Mesodermal cell (in vitro differentiated cells): Measurements from ENCODE around the gene XYLT2.
"Not testable (repeated sequence)": the region's sequence is repeated elsewhere in the genome, so short reads cannot be mapped to it uniquely, and the experiment has no call there.

ENCODE experiments used
- H3K27ac ChIP-seq: 2 replicates; pipeline ENCODE4 v1.7.0; 2013; ENCODE audit warnings: mild to moderate bottlenecking, low read depth, low read length, moderate library complexity; ENCODE audit not compliant: severe bottlenecking
- H3K36me3 ChIP-seq: 2 replicates; pipeline ENCODE4 v1.7.1; 2013; ENCODE audit warnings: mild to moderate bottlenecking, low read length, moderate library complexity; ENCODE audit not compliant: control insufficient read depth, insufficient read depth
- H3K4me1 ChIP-seq: one replicate; pipeline ENCODE4 v1.7.1; 2013; ENCODE audit warnings: mild to moderate bottlenecking, low read length; ENCODE audit not compliant: insufficient read depth, control insufficient read depth, poor library complexity, severe bottlenecking
- H3K4me3 ChIP-seq: 2 replicates; pipeline ENCODE4 v1.7.0; 2013; ENCODE audit warnings: low read length, control low read depth, mild to moderate bottlenecking; ENCODE audit not compliant: insufficient read depth, poor library complexity, severe bottlenecking; ENCODE audit errors: extremely low read depth
- H3K9me3 ChIP-seq: 2 replicates; pipeline ENCODE4 v1.7.1; 2013; ENCODE audit warnings: mild to moderate bottlenecking, low read length, moderate library complexity; ENCODE audit not compliant: control insufficient read depth
- WGBS, 2 experiments: methylation state at CpG; one replicate each; pipeline ENCODE4 v1.1.5; 2013; ENCODE audit warnings: missing lambda C conversion rate in 2 of 2; ENCODE audit not compliant: insufficient coverage in 2 of 2; 5-methylcytosine and 5-hydroxymethylcytosine counted together

Gene XYLT2

GRCh38 chr17:50308666-50309065 is 37.3 kb upstream of the XYLT2 start:
- H3K9me3 ChIP-seq: peaks cover 8% of the 10 kb centered on the region
- H3K36me3 ChIP-seq: no peaks in the 10 kb centered on the region
- no peak overlapping the region for H3K4me3 ChIP-seq
- peaks cover 9% of the 10 kb centered on the region for H3K4me1 ChIP-seq
- WGBS, 2 experiments: 93 to 100% methylated on average over 2 to 3 of the region's 4 CpGs
- no peak overlapping the region for H3K27ac ChIP-seq

GRCh38 chr17:50310455-50311111 is 35.3 kb upstream of the XYLT2 start:
- Histone ChIP-seq H3K4me3 (no peak overlapping the region), H3K9me3 (peaks cover 8% of the 10 kb centered on the region), H3K27ac (no peak overlapping the region), H3K36me3 (no peaks in the 10 kb centered on the region), H3K4me1 (no peaks in the 10 kb centered on the region)
- WGBS, 2 experiments: 40 to 75% methylated on average over 1 to 2 of the region's 3 CpGs

DNA sequence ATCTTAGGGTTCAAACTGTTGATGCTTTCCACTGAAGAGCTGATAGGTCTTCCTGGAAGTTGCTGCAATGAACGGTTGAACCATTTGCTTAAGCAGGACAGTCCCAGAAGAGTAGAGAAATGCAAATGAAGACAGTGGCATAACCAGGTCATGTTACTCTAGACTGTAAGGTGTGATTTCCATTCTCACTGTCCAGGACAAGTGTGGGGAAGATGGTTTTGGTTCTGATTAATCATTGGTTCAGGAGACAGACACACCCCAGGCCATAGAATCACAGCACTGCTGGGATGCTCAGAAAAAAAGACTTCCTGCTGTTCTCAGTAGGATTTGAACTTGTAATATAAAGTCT is 34.8 kb upstream of the XYLT2 start:
- no peaks in the 10 kb centered on the region for H3K4me1 ChIP-seq
- H3K27ac ChIP-seq: no peak overlapping the region
- WGBS, 2 experiments: 75 to 80% methylated on average over 1 of the region's 1 CpG
- H3K9me3 ChIP-seq: peaks cover 8% of the 10 kb centered on the region
- no peak overlapping the region for H3K4me3 ChIP-seq
- H3K36me3 ChIP-seq: no peaks in the 10 kb centered on the region

DNA sequence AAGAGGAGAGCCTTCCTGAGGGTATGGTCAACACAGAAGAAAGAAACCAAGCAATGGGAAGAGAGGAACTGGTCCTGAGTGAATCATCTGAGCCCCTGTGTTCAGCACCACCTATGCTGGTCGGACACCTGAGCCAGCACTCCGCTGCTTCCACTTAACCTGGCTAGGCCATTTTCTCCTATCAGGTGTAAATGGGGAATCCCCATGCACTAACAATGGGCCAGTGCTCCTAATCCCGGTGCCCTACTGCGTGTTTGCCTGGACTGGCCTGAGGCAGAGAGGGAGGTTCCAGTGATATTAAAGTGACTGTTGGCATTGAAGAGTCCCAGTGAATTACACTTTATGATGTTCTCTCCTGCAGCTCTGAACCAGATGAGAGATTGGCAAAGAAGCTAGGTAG is 34.4 kb upstream of the XYLT2 start:
- H3K27ac ChIP-seq: no peak overlapping the region
- H3K4me1 ChIP-seq: no peaks in the 10 kb centered on the region
- no peaks in the 10 kb centered on the region for H3K36me3 ChIP-seq
- WGBS, 2 experiments: 42 to 58% methylated on average over 4 of the region's 4 CpGs
- H3K4me3 ChIP-seq: no peak overlapping the region
- peaks cover 8% of the 10 kb centered on the region for H3K9me3 ChIP-seq

DNA sequence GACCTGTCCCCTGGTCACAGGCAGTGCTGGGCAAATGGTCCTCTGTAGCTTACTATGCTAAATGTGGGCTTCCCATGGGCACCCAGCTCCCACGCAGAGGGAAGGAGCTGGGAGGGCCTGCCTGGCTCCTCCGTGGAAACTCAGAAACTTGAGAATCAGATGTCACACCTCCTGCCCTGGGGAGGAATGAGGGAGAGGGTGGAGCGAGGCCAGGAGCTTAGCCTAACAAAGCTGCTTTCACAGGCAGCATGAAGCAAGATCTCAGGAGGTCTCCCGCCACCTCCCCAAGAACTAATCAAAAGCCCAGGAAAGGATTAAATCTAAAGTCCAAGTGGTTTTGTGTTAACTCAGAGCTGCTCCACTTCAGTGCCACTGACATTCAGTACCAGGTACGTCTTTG is 33.6 kb upstream of the XYLT2 start:
- H3K36me3 ChIP-seq: no peaks in the 10 kb centered on the region
- WGBS, 2 experiments: 39 to 66% methylated on average over 3 to 5 of the region's 5 CpGs
- no peak overlapping the region for H3K4me3 ChIP-seq
- H3K27ac ChIP-seq: no peak overlapping the region
- no peaks in the 10 kb centered on the region for H3K4me1 ChIP-seq
- peaks cover 8% of the 10 kb centered on the region for H3K9me3 ChIP-seq

DNA sequence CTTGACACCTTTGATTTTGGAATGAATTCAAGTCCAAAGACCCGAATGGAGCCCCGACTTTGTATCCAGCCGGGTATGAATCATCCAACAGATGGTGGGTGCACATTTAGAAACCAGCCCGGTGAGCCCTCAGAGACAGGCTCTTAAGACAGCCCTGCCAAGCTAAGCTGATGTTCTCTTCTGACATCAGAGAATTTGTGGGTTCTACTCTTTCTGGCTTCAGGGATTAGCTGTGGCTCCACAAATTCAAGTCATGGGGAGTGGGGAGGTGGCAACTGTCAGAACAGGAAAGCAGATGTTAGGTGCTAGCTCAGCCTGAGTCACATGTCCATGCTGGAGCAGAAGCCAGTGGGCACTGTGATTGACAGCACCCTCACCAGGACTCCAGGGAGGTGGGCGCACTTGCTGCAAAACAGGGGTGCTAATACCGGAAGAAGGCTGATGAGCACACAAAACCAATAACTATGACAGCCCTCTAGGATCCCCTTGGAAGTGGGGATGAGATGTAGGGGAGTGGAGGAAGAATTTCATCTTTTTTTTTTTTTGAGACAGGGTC is 31.4 kb upstream of the XYLT2 start:
- 91 to 94% methylated on average over 5 of the region's 6 CpGs for WGBS, 2 experiments
- Histone ChIP-seq H3K27ac (no peak overlapping the region), H3K4me1 (no peaks in the 10 kb centered on the region), H3K9me3 (no peaks in the 10 kb centered on the region), H3K4me3 (no peak overlapping the region), H3K36me3 (no peaks in the 10 kb centered on the region)

DNA sequence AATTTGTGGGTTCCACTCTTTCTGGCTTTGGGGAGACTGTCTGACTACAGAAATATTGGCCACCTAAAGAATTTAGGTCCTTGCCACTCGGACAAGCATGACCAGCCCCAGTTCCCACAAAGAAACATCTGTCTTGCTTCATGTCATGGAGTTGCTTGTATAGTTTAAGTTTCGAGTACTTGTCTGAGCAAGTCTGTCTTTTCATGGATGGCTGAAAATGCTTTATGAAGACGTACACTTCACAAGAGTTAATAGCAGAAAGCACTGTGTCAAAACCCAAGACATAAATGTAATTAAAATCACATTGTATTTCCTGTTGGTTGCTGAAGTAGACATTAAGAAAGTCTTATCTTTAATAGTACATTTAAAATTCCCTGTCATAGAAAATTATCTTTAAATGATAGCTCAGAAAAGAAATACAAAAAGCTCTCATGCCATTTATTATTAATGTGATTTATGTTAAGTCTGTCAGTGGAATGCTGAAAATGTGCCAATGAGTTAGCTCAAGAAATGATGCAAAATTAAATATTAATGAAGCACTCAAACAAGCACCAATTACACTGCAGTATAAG is 29.8 kb upstream of the XYLT2 start:
- no peaks in the 10 kb centered on the region for H3K4me1 ChIP-seq
- no peak overlapping the region for H3K27ac ChIP-seq
- no peaks in the 10 kb centered on the region for H3K9me3 ChIP-seq
- WGBS, 2 experiments: 86 to 100% methylated on average over 1 of the region's 3 CpGs
- H3K4me3 ChIP-seq: no peak overlapping the region
- no peaks in the 10 kb centered on the region for H3K36me3 ChIP-seq

- not testable (repeated sequence) for H3K36me3 ChIP-seq, H3K27ac ChIP-seq, H3K4me3 ChIP-seq, H3K9me3 ChIP-seq, H3K4me1 ChIP-seq
- WGBS, 2 experiments: 93% methylated on average over 2 of the region's 2 CpGs; no CpG with 5 or more reads in 1 of the 2 experiments
These were observed 29.3 kb upstream of the XYLT2 start for GRCh38 chr17:50316660-50317059.

DNA sequence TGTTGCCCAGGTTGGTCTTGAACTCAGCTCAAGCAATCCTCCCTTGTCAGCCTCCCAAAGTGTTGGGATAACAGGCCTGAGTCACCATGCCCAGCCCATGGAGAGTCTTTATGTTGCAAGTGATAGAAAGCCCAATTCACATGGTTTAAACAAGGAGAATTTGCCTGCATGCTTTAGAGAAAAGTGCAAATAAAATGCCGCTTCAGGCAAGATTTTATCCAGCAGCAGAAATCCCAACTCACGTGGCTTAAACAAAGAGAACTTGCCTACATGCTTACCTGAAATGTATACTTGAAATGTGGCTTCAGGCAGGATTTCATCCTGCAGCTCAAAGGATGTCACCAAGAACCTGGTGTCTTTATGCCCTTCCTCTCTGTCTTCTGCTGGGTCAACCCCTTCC is 28.8 kb upstream of the XYLT2 start:
- no peak overlapping the region for H3K4me3 ChIP-seq
- H3K27ac ChIP-seq: no peak overlapping the region
- no peaks in the 10 kb centered on the region for H3K36me3 ChIP-seq
- 86 to 95% methylated on average over 2 of the region's 2 CpGs for WGBS, 2 experiments
- H3K4me1 ChIP-seq: no peaks in the 10 kb centered on the region
- H3K9me3 ChIP-seq: no peaks in the 10 kb centered on the region

GRCh38 chr17:50318501-50319285 is 27.2 kb upstream of the XYLT2 start:
- Histone ChIP-seq H3K27ac (no peak overlapping the region), H3K4me1 (no peaks in the 10 kb centered on the region), H3K36me3 (no peaks in the 10 kb centered on the region), H3K4me3 (no peak overlapping the region), H3K9me3 (no peaks in the 10 kb centered on the region)
- WGBS, 2 experiments: 72 to 80% methylated on average over 5 to 9 of the region's 10 CpGs
